Uterus (tissue), 2 donors: ENCODE data around the gene NUDT22.

Experiments used
- CTCF ChIP-seq, 4 experiments: fragments of 200-600 bp in 2 of 4; fragments of 450-650 bp in 2 of 4; sonication (generic) in 2 of 4; IDR thresholded peaks; one replicate each; pipeline ENCODE4 v1.5.1; 2016 to 2019; ENCODE audit warnings: antibody characterized with exemption in 4 of 4, mild to moderate bottlenecking in 2 of 4, moderate library complexity in 1 of 4
- POLR2A ChIP-seq, 2 donors: fragments of 450-650 bp; IDR thresholded peaks; one replicate each; pipeline ENCODE4 v1.6.1; 2016; ENCODE audit warnings: antibody characterized with exemption in 2 of 2, mild to moderate bottlenecking in 1 of 2, moderate library complexity in 1 of 2

GRCh38 chr11:64227405-64227956, 1.4 kb downstream of the NUDT22 start:
- TF ChIP-seq CTCF (IDR thresholded peaks at IDR 0.05) (no peak), POLR2A (IDR thresholded peaks at IDR 0.05) (no peak)
